Aorta (tissue), 5 donors: ENCODE results near the gene TSR1. TPM values are rescaled to one million over a fixed set of nuclear protein-coding genes. Genes with fewer than 3 reads are reported as not detected.

Source experiments
- ATAC-seq: fragments of 200-7000 bp; cut with Tn5 transposase; one replicate; pipeline ENCODE4 v1.9.1; 2022; ENCODE audit warnings: moderate library complexity; ENCODE audit not compliant: low FRiP score
- DNase-seq, 2 donors: peaks; one replicate each; pipeline ENCODE4 v3.0.0-alpha.2; 2020
- H3K27ac ChIP-seq, 2 donors: one replicate each; pipeline ENCODE4 v1.5.1; 2013; ENCODE audit warnings: low read length in 2 of 2, mild to moderate bottlenecking in 2 of 2, moderate library complexity in 2 of 2, control low read depth in 1 of 2, inconsistent platforms in 1 of 2, low read depth in 1 of 2
- H3K27me3 ChIP-seq, 2 donors: one replicate each; pipeline ENCODE4 v1.6.1; 2013; ENCODE audit warnings: control low read depth in 1 of 2, low read length in 1 of 2, mild to moderate bottlenecking in 1 of 2, moderate library complexity in 1 of 2; ENCODE audit not compliant: insufficient read depth in 2 of 2, control insufficient read depth in 1 of 2
- H3K36me3 ChIP-seq, 2 donors: one replicate each; pipeline ENCODE4 v1.6.1; 2013; ENCODE audit warnings: control low read depth in 1 of 2, low read length in 1 of 2, mild to moderate bottlenecking in 1 of 2; ENCODE audit not compliant: insufficient read depth in 2 of 2, control insufficient read depth in 1 of 2
- H3K4me1 ChIP-seq, 2 donors: one replicate each; pipeline ENCODE4 v1.6.1; 2013; ENCODE audit warnings: low read length in 2 of 2, control low read depth in 1 of 2, mild to moderate bottlenecking in 1 of 2, moderate library complexity in 1 of 2; ENCODE audit not compliant: insufficient read depth in 2 of 2, control insufficient read depth in 1 of 2
- H3K4me3 ChIP-seq, 2 donors: one replicate each; pipeline ENCODE4 v1.5.1; 2013; ENCODE audit warnings: low read length in 2 of 2, control low read depth in 1 of 2, mild to moderate bottlenecking in 1 of 2
- H3K9me3 ChIP-seq: one replicate; pipeline ENCODE4 v1.6.1; 2013; ENCODE audit warnings: mild to moderate bottlenecking, low read length; ENCODE audit not compliant: control insufficient read depth
- WGBS, 2 donors: extraction: QIAGEN DNeasy Blood & Tissue Kit; methylation state at CpG; one replicate each; pipeline ENCODE4 v1.1.7; 2013; 5-methylcytosine and 5-hydroxymethylcytosine counted together
- intact Hi-C, 2 donors: fragments of 100-400 bp; cut with DNase I; formaldehyde crosslinking; loops; one replicate each; pipeline versions ENCODE4 v1.14.2 to v1.15.0; 2022
- polyA plus RNA-seq, 2 donors: library from polyadenylated mRNA; stranded (reverse); fragments of 200-250 nt; gene quantifications; one replicate each; pipeline ENCODE4 v1.2.3, GENCODE V29; 2013
- total RNA-seq, 2 donors: library from RNA; stranded (reverse); fragmentation: NEBNext Ultra II Directional; extraction: Animal tissue kit (Norgen Biotek cat#: 25700); gene quantifications; one replicate each; pipeline ENCODE4 v1.2.1, GENCODE V29; 2021
- donor health status: healthy with polysubstance abuse.
- donor health status: Bipolar disorder and iron deficiency.
- donor health status: DM: no; HTN: no; CAD: no.
- donor health status: DM: no; HTN: no; CAD: no.
- donor health status: DM: yes; HTN: yes; CAD: no.

Gene TSR1
- total and polyA plus RNA-seq, 4 donors: 8.8 to 21.8 (median 14.6) TPM

- Histone ChIP-seq H3K9me3 (no peaks in the 10 kb centered on the region), H3K4me1 (no peaks in the 10 kb centered on the region), H3K27ac (no peak overlapping the region), H3K4me3 (no peak overlapping the region), H3K36me3 (peaks cover 0 to 4% of the 10 kb centered on the region in 2 donors), H3K27me3 (no peaks in the 10 kb centered on the region)
- 34 to 50% methylated on average over 25 to 26 of the region's 26 CpGs for WGBS, 2 donors
- DNase-seq: peak in 1 of 2 donors; percentile 48
- intact Hi-C loops: no loop called here
- peak; percentile 2 for ATAC-seq
Observed at GRCh38 chr17:2363851-2364762, 27.9 kb upstream of the TSR1 start.

- H3K27me3 ChIP-seq: no peaks in the 10 kb centered on the region
- DNase-seq (no peak), ATAC-seq (no peak)
- 94 to 95% methylated on average over 21 of the region's 21 CpGs for WGBS, 2 donors
- no peak overlapping the region for H3K4me3 ChIP-seq
- H3K36me3 ChIP-seq: peaks cover 0 to 4% of the 10 kb centered on the region in 2 donors
- H3K9me3 ChIP-seq: no peaks in the 10 kb centered on the region
- H3K4me1 ChIP-seq: no peaks in the 10 kb centered on the region
- intact Hi-C loops: no loop called here
- no peak overlapping the region for H3K27ac ChIP-seq
Observed at GRCh38 chr17:2363318-2363717, 27.1 kb upstream of the TSR1 start.

- H3K36me3 ChIP-seq: peaks cover 0 to 4% of the 10 kb centered on the region in 2 donors
- no peak overlapping the region for H3K27ac ChIP-seq
- H3K9me3 ChIP-seq: no peaks in the 10 kb centered on the region
- intact Hi-C loops: no loop called here
- ATAC-seq (no peak), DNase-seq (no peak)
- H3K27me3 ChIP-seq: no peaks in the 10 kb centered on the region
- H3K4me1 ChIP-seq: no peaks in the 10 kb centered on the region
- 97 to 98% methylated on average over 14 of the region's 14 CpGs for WGBS, 2 donors
- no peak overlapping the region for H3K4me3 ChIP-seq
Observed at GRCh38 chr17:2362881-2363280, 26.6 kb upstream of the TSR1 start.

- H3K4me1 ChIP-seq: no peaks in the 10 kb centered on the region
- 95 to 96% methylated on average over 19 of the region's 19 CpGs for WGBS, 2 donors
- intact Hi-C loops: no loop called here
- no peaks in the 10 kb centered on the region for H3K27me3 ChIP-seq
- no peak for ATAC-seq
- no peaks in the 10 kb centered on the region for H3K9me3 ChIP-seq
- no peak overlapping the region for H3K4me3 ChIP-seq
- DNase-seq: no peak
- H3K27ac ChIP-seq: no peak overlapping the region
- peaks cover 0 to 4% of the 10 kb centered on the region in 2 donors for H3K36me3 ChIP-seq
Observed at GRCh38 chr17:2362416-2362815, 26.2 kb upstream of the TSR1 start.

- no peaks in the 10 kb centered on the region for H3K9me3 ChIP-seq
- DNase-seq (no peak), ATAC-seq (no peak)
- H3K27me3 ChIP-seq: no peaks in the 10 kb centered on the region
- WGBS, 2 donors: 96% methylated on average over 20 of the region's 20 CpGs
- no peak overlapping the region for H3K27ac ChIP-seq
- H3K4me1 ChIP-seq: no peaks in the 10 kb centered on the region
- intact Hi-C loops: no loop called here
- H3K4me3 ChIP-seq: no peak overlapping the region
- peaks cover 0 to 4% of the 10 kb centered on the region in 2 donors for H3K36me3 ChIP-seq
Observed at GRCh38 chr17:2362016-2362415, 25.8 kb upstream of the TSR1 start.

GRCh38 chr17:2361010-2361760, 24.9 kb upstream of the TSR1 start:
- H3K36me3 ChIP-seq: peaks cover 0 to 4% of the 10 kb centered on the region in 2 donors
- H3K4me3 ChIP-seq: no peak overlapping the region
- no peak for DNase-seq
- H3K4me1 ChIP-seq: no peaks in the 10 kb centered on the region
- H3K27me3 ChIP-seq: no peaks in the 10 kb centered on the region
- ATAC-seq: no peak
- H3K27ac ChIP-seq: no peak overlapping the region
- intact Hi-C loops: no loop called here
- H3K9me3 ChIP-seq: no peaks in the 10 kb centered on the region
- 85 to 87% methylated on average over 21 of the region's 21 CpGs for WGBS, 2 donors

GRCh38 chr17:2357931-2358434, 21.7 kb upstream of the TSR1 start:
- DNase-seq: no peak
- WGBS, 2 donors: 88 to 91% methylated on average over 10 of the region's 10 CpGs
- Histone ChIP-seq H3K4me3 (no peak overlapping the region), H3K27ac (no peak overlapping the region), H3K36me3 (no peaks in the 10 kb centered on the region), H3K4me1 (no peaks in the 10 kb centered on the region), H3K9me3 (no peaks in the 10 kb centered on the region), H3K27me3 (no peaks in the 10 kb centered on the region)
- no peak for ATAC-seq
- intact Hi-C loops: no loop called here

GRCh38 chr17:2357237-2357636, 21.0 kb upstream of the TSR1 start:
- intact Hi-C loops: no loop called here

More at GRCh38 chr17:2357237-2357636, 21.0 kb upstream of the TSR1 start:
- no peak overlapping the region for H3K4me3 ChIP-seq
- H3K27ac ChIP-seq: no peak overlapping the region
- ATAC-seq (no peak), DNase-seq (no peak)
- no peaks in the 10 kb centered on the region for H3K9me3 ChIP-seq
- 93 to 98% methylated on average over 4 of the region's 4 CpGs for WGBS, 2 donors
- H3K27me3 ChIP-seq: no peaks in the 10 kb centered on the region
- no peaks in the 10 kb centered on the region for H3K36me3 ChIP-seq
- H3K4me1 ChIP-seq: no peaks in the 10 kb centered on the region
